Tibial nerve (tissue), 4 donors: ENCODE results near the gene SYTL5.

Experiments used
- CTCF ChIP-seq, 5 experiments: fragments of 200-600 bp in 3 of 5; fragments of 450-650 bp in 2 of 5; sonication (generic) in 3 of 5; IDR thresholded peaks; one replicate each; pipeline ENCODE4 v1.5.1; 2016 to 2019; ENCODE audit warnings: antibody characterized with exemption in 5 of 5, mild to moderate bottlenecking in 3 of 5, moderate library complexity in 2 of 5
- EP300 ChIP-seq, 2 donors: sonication (generic); formaldehyde crosslinking; IDR thresholded peaks; one replicate each; pipeline ENCODE4 v1.6.1; 2017; ENCODE audit warnings: antibody characterized with exemption in 2 of 2, mild to moderate bottlenecking in 1 of 2
- POLR2A ChIP-seq, 2 donors: fragments of 450-650 bp; IDR thresholded peaks; one replicate each; pipeline ENCODE4 v1.6.1; 2017; ENCODE audit warnings: antibody characterized with exemption in 2 of 2, mild to moderate bottlenecking in 2 of 2, moderate library complexity in 2 of 2

- no peak for TF ChIP-seq CTCF (IDR thresholded peaks at IDR 0.05)
- no peak for TF ChIP-seq POLR2A (IDR thresholded peaks at IDR 0.05)
- no peak for TF ChIP-seq EP300 (IDR thresholded peaks at IDR 0.05)
Observed at GRCh38 chrX:38156838-38157237, 150.5 kb downstream of the SYTL5 start.
